ENCODE measurements around the gene SMURF1.

- no peak for TF ChIP-seq EZH2 (IDR thresholded peaks at IDR 0.05; ENCODE audit: insufficient read depth, poor library complexity, severe bottlenecking)
- TF ChIP-seq EZH2phosphoT487 (IDR thresholded peaks at IDR 0.05; ENCODE audit: insufficient read depth, low read depth) = no peak
Measured at GRCh38 chr7:99029466-99030435, 114.2 kb downstream of the SMURF1 start.

All from GM23248 (cell line).